ENCODE results near the gene PASD1.
"Not testable (repeated sequence)": the region's sequence is repeated elsewhere in the genome, so short reads cannot be mapped to it uniquely, and the experiment has no call there.

The PASD1 gene

GRCh38 chrX:151631822-151632221 is 68.3 kb downstream of the PASD1 start:
- no peak for DNase-seq

DNA sequence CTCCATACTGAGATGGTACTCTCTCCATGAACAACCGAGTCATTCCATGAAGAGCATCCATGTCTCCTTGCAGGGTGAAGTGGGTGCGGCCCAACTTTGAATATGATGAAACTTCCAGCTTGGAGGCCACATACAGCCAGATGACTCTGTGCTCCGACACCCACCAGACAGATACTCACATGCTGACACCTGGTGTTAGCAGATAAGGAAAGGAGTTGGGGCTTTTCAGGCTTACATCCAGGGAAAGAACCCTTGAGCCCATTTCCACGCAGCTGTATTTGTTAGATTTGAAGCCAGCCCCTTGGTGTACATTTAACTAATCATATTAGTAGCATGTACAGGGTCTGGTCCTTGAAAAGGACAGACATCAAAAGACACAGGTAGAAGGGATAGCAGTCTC is 69.7 kb downstream of the PASD1 start:
- no peak for DNase-seq

DNA sequence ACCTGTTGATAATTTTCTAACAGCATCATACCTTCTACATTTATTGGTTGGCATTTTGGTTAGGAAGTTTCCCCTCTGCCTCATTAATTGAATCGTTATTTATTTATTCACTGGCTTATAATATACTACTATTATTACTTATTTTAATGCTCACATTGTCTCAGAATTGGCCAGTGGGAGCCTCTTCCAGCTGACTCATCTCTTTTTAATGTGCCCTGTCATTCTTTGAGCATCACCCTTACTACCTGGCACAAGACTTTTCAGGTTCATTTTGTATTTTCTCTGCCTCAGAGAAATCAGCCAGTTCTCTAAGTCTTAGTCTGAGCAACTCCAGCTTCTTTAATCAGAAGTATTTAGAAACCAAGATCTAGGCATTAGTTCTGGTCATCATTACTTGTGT is 71.5 kb downstream of the PASD1 start:
- no peak for DNase-seq

GRCh38 chrX:151641564-151641963 is 78.1 kb downstream of the PASD1 start:
- DNase-seq, result no peak

GRCh38 chrX:151675121-151675746 is 111.8 kb downstream of the PASD1 start:
- no peak for DNase-seq

- no peak for DNase-seq
Observed at GRCh38 chrX:151676196-151676595, 112.7 kb downstream of the PASD1 start.

GRCh38 chrX:151679798-151680402 is 116.4 kb downstream of the PASD1 start:
- DNase-seq, result no peak

- DNase-seq, result peak; percentile 46
Observed at GRCh38 chrX:151680805-151681204, 117.3 kb downstream of the PASD1 start.

DNA sequence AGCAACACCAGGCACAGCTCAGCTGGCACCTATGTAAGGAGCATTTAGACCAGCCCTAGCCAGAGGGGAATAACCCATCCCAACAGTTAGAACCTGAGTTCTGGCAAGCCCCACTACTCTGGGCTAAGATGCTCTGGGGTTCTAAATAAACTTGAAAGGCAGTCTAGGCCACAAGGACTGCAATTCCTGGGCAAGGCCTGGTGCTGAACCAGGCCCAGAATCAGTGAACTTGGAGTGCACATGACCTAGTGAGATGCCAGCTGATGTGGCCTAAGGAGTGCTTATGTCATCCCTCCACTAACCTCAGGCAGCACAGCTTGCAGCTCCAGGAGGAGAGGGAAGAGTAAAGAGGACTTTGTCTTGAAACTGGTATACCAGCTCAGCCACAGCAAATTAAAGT is 124.2 kb downstream of the PASD1 start:
- DNase-seq, result no peak

- no peak for DNase-seq
Observed at GRCh38 chrX:151688695-151689094, 125.2 kb downstream of the PASD1 start.

GRCh38 chrX:151692825-151693224 is 129.3 kb downstream of the PASD1 start:
- DNase-seq, result no peak

DNA sequence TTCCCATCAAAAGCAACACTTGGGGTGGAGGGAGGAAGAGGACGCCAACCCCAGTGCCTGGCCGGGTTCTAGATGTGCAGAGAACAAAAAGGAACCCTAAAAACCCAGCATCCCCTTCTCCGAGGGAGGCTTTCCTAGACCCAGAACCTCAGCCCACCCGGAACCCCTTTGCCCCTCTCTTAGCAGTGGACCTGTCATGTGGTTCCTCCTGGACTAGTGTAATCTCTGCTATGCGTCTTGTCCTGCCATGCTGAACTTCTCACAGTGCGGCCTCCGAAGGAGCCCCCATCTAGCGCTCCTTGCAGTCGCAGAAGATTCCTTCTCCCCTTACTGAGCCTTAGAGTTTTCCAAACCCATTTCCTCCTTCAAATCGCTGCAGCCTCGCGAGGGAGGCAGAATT is 130.6 kb downstream of the PASD1 start:
- DNase-seq, result no peak

DNA sequence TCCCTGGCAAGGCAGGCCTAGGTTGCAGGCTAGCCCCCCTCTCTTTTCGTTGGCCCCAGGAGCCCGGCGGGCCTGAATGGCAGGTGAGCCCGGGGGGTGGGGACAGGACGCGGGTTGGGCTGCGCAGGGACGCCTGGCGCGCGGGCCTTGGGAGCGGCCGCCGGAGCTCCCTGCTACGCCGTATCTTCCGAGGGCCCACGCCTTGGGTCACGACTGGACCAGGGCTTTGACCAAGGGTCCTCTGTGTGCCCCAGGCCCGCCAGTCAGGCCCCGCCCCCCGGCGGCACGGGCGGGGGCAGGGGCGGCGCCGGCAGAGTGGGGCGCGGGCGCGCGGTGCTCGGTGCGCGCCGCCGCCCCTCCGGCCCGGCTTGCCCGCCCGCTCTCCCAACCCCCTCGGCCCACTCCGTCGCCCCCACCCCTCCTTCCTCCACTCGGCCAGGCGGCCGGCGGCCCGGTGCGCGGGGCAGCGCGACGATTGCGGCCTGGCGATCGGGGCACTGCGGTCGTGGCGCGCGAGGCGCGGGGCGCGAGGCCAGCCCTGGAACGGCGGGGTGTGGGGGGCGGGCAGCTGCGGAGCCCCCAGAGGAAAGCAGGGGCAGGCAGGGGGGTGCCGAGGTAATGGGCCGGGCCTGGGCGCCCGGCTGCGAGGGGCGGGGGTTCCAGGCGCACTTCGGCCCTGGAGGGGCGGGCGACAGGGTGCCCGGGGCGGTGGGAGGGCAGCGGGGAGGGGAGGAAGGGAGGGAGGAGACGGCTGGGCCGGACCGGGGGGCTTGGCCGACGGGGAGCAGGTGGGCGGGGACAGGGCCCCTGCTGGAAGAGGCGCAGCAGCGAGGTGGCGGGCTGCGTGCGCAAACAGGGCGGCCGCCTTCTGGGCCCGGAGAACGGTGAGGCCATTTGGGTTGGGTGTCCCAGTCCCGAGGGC is 131.4 kb downstream of the PASD1 start, which contains the start of gene PRRG3:
Gene PRRG3 (plus strand): TSS at position 798 of the 922 bp plus-strand sequence. CDS start 3,357 bp downstream, outside the sequence.
- DNase-seq, result no peak

- DNase-seq, result no peak
Observed at GRCh38 chrX:151695583-151696340, 132.3 kb downstream of the PASD1 start.

- not testable (repeated sequence) for DNase-seq
Observed at GRCh38 chrX:151697082-151697481, 133.6 kb downstream of the PASD1 start.

DNA sequence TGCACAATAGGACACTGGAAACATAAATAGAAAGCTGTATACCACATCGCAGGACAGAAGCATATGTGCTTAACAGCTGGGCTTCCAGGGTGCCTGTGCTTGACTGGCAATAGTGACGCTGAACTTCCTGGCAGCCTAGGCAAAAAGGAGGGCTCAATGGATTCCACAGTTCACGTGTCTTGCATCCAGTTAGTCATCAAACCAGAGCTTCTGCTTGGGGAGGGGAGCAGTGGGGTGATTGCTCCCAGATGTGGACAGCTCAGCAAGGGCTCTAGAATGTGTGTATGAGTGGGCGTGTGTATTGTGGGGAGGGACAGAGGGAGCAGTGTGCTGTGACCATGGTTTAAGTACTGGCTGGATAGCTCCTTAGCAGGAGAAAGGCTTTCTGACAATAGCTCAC is 134.0 kb downstream of the PASD1 start:
- DNase-seq, result no peak

GRCh38 chrX:151698485-151698884 is 135.0 kb downstream of the PASD1 start:
- DNase-seq, result no peak

GRCh38 chrX:151699746-151700145 is 136.3 kb downstream of the PASD1 start:
- DNase-seq, result no peak

DNA sequence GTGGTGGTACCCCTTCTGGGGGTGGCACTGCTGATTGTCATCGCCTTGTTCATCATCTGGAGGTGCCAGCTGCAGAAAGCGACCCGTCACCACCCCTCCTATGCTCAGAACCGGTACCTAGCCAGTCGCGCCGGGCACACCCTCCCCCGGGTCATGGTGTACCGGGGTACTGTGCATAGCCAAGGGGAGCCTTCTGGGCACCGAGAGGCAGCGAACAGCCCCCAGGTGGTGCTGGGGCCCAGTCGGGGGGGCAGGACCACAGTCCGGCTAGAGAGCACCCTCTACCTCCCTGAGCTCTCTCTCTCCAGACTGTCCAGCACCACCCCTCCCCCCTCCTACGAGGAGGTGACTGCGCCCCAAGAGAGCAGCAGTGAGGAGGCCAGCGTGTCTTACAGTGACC is 137.1 kb downstream of the PASD1 start:
- no peak for DNase-seq

GRCh38 chrX:151701071-151701470 is 137.6 kb downstream of the PASD1 start:
- DNase-seq, result no peak

- DNase-seq, result no peak
Observed at GRCh38 chrX:151701531-151701930, 138.1 kb downstream of the PASD1 start.

DNA sequence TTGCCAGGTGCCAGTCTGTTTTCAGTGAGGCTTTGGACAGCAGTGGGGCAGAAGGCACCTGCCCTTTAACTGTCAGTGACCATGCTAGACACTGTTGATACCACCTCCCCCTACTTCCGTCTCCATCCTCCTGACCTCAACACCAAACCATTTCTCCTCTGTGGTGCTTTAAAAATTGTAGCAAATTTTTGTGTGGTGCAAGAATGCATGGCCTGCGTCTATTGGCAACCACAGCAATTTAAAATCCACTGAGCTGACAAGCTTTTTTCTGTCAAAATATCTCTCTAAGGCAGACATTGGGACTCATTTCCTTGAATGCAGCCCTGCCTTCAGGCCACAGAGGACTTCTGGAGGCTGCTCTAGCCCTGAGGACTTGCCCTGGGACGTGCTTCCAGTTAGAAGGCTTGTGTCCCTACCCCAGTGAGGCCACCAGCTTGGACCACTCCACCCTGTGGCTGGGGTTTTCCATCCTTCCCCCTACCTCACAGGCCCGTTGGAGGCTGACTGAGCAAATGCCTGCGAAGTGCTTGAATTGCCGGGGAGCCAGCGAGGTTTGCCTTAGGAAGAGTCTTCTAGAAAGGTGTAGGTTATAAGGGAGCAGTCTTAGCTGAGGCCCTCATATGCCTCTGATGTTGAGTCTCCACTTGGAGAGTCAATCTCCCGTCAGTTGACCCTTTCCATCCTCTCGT is 138.7 kb downstream of the PASD1 start:
- no peak for DNase-seq
